Hippocampal formation (tissue), 2 donors: ENCODE measurements around the gene UBTD2.
"Not testable (repeated sequence)": the region's sequence is repeated elsewhere in the genome, so short reads cannot be mapped to it uniquely, and the experiment has no call there.

Experiments
- DNase-seq, 2 donors: peaks; one replicate each; lab custom pipeline; 2025; lab: John Stamatoyannopoulos, UW

The UBTD2 gene

DNA sequence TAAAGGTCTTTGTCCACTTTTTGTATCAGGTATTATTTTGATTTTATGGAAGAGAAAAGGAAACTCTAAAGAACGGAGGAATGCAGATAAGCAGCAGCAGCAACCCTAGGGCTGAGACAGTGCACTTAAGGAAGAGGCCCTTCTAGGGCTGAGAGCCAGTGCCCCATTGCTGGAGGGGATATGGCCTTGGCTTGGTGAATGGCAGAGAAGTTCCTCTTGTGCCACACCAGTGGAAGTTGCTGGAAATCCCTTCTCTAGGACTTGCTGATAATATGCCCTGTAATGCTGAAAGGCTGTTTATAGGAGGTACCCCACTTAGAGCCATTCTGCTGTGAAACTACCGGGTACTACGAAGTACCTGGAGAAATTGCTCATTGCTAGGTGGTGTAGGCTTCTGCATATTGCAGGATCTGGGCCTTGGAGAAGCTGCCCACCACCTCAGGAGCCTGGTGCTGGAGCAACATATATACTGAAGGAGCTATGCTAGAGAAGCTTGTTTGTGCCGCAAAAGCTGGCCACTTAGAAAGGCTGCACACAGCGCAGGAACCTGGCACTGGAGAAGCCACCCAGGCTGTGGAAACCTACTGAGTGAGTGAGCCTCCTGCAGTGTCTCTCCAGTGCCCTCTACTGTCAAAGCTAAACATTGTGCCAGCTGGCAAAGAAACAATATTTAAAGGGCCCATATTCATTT, 9.6 kb upstream of the UBTD2 start:
- DNase-seq = peak; percentile 53 to 83

DNA sequence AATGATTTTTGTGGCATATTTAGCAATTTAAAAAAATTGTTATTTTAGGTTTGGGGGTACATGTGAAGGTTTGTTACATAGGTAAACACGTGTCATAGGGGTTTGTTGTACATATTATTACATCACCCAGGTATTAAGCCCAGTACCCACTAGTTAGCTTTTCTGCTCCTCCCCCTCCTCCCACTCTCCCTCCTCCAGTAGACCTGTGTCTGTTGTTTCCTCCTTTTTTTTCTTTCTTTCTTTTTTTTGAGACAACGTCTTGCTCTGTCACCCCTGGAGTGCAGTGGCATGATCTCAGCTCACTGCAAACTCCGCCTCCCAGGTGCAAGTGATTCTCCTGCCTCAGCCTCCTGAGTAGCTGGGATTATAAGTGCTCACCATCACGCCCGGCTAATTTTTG, 8.3 kb upstream of the UBTD2 start:
- not testable (repeated sequence) for DNase-seq

- DNase-seq = no peak
Measured at GRCh38 chr5:172288465-172288864, 4.9 kb upstream of the UBTD2 start.

- not testable (repeated sequence) for DNase-seq
Measured at GRCh38 chr5:172287140-172287539, 3.6 kb upstream of the UBTD2 start.

DNA sequence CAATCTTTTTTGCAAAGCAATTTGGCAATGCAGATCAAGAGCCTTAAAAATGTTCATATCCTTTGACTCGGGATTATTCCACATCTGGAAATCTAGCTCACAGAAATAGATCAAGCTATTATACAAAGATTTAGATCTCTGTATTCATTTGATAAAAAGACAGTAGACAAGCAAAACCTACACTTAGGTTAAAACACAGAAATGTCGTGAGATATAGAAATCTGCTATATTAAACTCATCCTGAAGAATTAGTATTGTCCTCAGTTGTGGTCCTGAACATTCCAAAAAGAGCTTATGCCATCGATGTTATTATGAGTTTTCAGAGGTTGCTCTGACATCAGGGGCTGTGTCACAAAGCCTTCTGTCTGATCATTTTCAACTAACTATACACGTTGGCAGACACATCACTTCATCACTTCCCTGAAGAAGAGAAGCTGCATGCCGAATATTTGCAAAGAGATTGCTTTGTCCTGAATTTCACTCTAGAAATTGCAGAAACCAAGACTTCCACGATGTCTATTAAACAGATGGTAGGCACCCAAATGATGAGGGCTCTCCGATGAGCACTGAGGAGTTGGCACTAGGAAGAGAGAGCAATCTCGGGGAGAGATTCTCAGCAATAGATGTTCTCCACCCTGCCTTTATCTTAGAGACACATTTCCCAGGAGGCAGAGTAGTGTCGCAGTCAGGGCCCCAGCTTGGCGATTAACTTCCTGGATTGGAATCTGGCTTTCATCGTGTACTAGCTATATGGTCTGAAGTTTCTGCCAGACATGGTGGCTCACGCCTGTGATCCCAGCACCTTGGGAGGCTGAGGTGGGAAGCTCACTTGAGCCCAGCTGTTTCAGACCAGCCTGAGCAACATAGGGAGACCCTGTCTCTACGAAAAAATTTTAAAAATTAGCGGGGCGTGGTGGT, 1.9 kb upstream of the UBTD2 start:
- DNase-seq = no peak

DNA sequence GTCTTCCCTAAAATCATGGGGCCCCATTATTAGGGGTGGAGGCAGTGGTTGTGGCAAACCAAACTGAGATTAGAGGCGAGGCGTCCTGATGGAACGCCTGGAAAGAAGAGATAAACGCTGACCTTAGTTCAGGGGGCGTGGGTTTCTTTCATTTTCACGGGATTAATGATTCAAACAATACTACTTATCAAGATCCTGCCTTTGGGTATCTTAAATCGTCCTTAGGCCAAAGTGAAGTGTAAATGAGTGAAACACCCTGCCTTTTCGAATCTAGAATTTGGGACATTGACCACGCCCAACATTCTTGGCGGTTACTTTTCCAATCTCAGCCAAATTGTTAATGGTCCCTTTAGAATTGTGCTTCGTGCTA, 1.0 kb upstream of the UBTD2 start:
- no peak for DNase-seq

- peak; percentile 80 to 88 for DNase-seq
Measured at GRCh38 chr5:172283862-172284610, 472 bp upstream of the UBTD2 start.

- no peak for DNase-seq
Measured at GRCh38 chr5:172282272-172283019, 1.1 kb downstream of the UBTD2 start.

DNA sequence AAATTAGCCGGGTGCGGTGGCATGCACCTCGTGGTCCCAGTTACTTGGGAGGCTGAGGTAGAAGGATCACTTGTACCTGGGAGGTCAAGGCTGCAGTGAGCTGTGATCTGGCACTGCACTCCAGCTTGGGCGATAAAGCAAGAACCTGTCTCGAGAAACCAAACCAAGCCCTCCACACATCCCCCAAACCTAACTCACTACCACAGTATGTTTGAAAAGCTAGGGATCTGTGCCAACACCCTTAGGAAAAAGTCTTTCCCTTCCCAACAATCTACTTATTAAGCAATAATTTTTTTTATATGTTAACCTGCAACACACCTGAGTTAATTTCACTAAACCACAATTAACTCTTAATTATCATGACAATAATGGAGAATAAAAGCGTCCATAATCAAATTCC, 2.2 kb downstream of the UBTD2 start:
- DNase-seq = no peak

GRCh38 chr5:172280929-172281328, 2.6 kb downstream of the UBTD2 start:
- DNase-seq = no peak

GRCh38 chr5:172280317-172280716, 3.2 kb downstream of the UBTD2 start:
- DNase-seq = no peak

- no peak for DNase-seq
Measured at GRCh38 chr5:172278356-172278755, 5.2 kb downstream of the UBTD2 start.

DNA sequence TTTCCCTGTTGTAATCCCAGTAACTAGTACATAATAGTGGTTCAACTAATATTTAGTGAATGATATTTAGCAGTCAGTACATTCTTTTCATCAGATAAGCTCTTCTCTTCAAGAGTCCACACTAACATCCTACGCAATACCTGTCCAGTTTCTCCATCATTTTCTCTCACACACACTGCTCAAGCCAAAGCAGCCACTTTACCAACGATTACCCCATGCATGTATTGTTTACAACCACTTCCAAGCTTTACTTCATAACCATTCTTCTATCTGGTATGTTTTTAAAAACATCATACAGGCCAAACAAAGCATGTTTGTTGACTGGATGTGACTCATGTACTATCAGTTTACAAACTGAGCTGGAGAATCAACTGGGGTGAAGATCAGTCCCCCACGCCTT, 7.3 kb downstream of the UBTD2 start:
- DNase-seq = no peak

- DNase-seq = no peak
Measured at GRCh38 chr5:172274951-172275753, 8.4 kb downstream of the UBTD2 start.

DNA sequence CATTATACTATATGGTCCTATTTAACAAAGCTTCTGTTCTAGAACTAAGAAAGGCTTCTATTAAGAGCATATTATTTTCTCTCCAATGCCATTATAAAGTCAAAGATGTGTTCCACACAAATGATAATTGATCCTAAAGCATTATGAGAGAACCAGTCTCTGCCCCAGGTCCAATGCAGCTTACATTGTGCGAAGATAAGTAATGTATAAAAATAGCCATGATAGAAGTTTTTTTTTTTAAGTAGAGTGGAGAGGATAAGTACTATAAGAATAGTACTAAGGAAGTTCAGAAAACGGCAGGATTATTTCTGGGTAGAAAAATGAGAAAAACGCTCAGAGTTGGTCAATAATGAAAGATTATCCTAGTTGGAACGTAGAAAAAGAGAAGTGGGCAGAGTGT, 15.6 kb downstream of the UBTD2 start:
- DNase-seq = no peak

GRCh38 chr5:172266676-172267092, 16.9 kb downstream of the UBTD2 start:
- DNase-seq = no peak

GRCh38 chr5:172266071-172266675, 17.4 kb downstream of the UBTD2 start:
- no peak for DNase-seq

DNA sequence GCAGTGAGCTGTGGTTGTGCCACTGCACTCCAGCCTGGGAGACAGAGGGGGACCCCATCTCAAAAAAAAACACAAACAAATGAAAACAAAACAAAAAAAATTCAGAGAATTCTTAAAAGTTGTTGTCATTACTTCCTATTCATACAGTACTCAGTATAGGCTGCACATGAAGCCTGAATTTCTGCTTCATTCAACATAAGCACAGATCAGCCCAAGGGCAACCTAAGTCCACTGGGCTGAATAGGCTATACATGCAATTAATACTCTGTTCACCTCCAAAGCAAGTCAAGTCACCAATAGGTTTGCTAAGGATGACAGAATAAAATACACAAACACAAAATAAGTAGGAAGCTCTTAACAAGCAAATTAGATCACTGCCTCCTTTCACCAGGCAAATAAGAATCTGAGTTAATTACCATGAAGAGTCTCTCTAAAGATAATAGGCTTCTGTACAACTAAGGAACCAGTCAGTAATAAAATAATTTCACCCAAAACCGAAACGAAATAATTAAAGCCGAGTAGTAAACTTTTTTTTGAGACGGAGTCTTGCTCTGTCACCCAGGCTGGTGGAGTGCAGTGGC, 18.7 kb downstream of the UBTD2 start:
- no peak for DNase-seq

GRCh38 chr5:172255444-172255843, 28.1 kb downstream of the UBTD2 start:
- no peak for DNase-seq

GRCh38 chr5:172252501-172252900, 31.1 kb downstream of the UBTD2 start:
- DNase-seq = no peak
